ENCODE results near the gene SS18L1.
A peak's percentile ranks its signal among the peaks of the same experiment; 100 is the strongest.

The SS18L1 gene

GRCh38 chr20:62141043-62141396 is 2.5 kb upstream of the SS18L1 start:
- peak overlapping the region; percentile 84 for H3K4me3 ChIP-seq (ENCODE audit: low read length)

DNA sequence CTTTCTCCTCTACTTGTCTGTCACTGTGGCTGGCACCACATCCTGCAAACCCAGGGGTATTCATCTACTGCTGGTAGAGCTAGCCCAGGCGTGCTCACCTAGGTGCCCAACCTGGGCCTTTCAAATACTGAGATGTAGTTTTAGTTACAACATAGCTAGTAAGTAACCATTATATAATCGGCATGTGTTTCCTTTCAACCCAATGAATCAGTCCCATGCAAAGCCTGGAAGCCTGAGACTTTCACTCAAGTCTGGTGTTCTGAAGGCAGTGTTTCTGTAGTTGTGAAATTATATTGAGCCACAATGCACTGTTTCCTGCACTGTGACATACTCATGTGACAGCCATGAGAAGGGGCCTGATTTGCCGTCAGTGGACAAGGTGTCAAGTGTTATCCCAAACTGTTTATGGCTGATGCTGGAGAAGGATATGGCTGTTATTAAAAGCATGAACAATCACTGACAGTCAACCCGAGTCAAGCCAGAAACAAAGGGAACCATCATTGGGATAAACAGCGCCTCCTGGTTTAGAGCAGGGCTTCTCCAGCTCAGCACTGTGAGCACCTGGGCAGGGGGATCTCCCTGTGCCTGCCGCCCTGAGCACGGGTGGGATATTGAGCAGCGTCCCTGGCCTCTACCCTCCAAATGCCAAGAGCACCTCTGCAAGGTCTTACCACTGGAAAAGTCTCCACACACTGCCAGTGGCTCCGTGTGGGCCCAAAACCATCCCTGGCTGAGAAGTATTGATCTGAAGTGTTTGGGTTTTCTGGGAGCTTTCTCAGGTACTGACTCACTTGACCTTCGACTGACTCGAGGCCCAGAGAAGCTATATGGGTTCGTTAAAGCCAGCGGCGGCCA is 1.9 kb upstream of the SS18L1 start:
- H3K27ac ChIP-seq (ENCODE audit: low read length), result peak overlapping the region; percentile 70
- H3K4me3 ChIP-seq (ENCODE audit: low read length), result peak overlapping the region; percentile 84
- H3K4me1 ChIP-seq (ENCODE audit: low read length), result peaks cover 19% of the 10 kb centered on the region
- peak overlapping the region; percentile 98 for H3K4me2 ChIP-seq (ENCODE audit: low read length)
- peaks cover 70% of the 10 kb centered on the region for H4K20me1 ChIP-seq (ENCODE audit: insufficient read depth, low read length)
- peak overlapping the region; percentile 75 for H3K9ac ChIP-seq (ENCODE audit: low read length)
- TF ChIP-seq EZH2phosphoT487 (IDR thresholded peaks at IDR 0.05; ENCODE audit: low read depth), result no peak
- peak; percentile 52 for TF ChIP-seq CTCF (IDR thresholded peaks at IDR 0.05; ENCODE audit: low read depth, low read length)
- peaks cover 50% of the 10 kb centered on the region for H3K36me3 ChIP-seq (replicated peaks; ENCODE audit: low read depth, low read length)
- H3K9me3 ChIP-seq (ENCODE audit: insufficient read depth, low read length), result no peaks in the 10 kb centered on the region
- peaks cover 84% of the 10 kb centered on the region for H3K79me2 ChIP-seq (ENCODE audit: low read length)
- H3K27me3 ChIP-seq (ENCODE audit: low read depth, low read length), result no peaks in the 10 kb centered on the region
- H2AFZ ChIP-seq (ENCODE audit: low read depth, low read length), result no peak overlapping the region

More at GRCh38 chr20:62141043-62141396, 2.5 kb upstream of the SS18L1 start:
- Histone ChIP-seq H3K27ac (ENCODE audit: low read length) (no peak overlapping the region), H3K4me1 (ENCODE audit: low read length) (peaks cover 19% of the 10 kb centered on the region), H4K20me1 (ENCODE audit: insufficient read depth, low read length) (peaks cover 71% of the 10 kb centered on the region), H3K9ac (ENCODE audit: low read length) (no peak overlapping the region; the same call in 1 of the 2 replicates), H3K27me3 (ENCODE audit: low read depth, low read length) (no peaks in the 10 kb centered on the region), H2AFZ (ENCODE audit: low read depth, low read length) (no peak overlapping the region), H3K4me2 (ENCODE audit: low read length) (peak overlapping the region; percentile 98), H3K79me2 (ENCODE audit: low read length) (peaks cover 78% of the 10 kb centered on the region), H3K36me3 (replicated peaks; ENCODE audit: low read depth, low read length) (peaks cover 56% of the 10 kb centered on the region), H3K9me3 (ENCODE audit: insufficient read depth, low read length) (no peaks in the 10 kb centered on the region)
- TF ChIP-seq CTCF (IDR thresholded peaks at IDR 0.05; ENCODE audit: low read depth, low read length) (no peak), EZH2phosphoT487 (IDR thresholded peaks at IDR 0.05; ENCODE audit: low read depth) (no peak)

DNA sequence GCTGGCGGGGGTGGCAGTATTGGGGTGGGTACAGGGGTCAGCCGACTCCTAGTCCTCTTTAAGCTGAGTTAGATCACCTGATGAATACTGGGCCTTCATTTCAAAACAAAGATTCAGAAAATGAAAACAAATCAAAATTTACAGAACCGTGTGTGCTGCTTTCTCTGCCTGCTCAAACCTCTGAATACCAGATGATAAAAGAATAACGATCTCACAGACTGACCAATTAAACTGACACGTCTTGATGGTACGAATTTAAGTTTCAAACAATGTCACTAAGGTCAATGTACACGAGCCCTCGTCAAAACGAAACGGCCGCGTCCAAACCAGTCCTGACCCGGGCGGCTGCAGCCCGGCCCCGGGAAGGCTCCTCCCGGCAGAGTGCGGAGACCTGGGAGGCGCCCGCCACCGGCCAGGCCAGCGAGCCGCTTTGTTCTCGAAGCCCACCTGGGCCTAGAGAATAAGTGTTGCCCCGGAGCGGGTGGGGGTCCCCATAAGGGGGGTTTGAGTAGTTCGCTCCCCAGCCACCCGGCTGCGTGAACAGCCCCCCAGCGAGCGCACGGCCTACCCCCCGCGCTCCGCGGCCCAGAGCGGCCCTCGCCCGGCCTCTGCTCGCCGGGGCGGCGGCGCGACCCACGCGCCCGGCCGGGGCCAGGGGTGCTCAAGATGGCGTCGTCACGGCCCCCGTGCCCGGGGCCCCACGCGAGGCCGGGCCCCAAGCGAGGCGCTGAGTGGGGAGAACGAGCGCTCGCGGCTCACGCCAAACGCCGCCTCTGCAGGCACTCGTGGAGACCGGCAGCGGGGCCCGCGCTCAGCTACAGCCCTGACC is 1.1 kb upstream of the SS18L1 start:
- no peaks in the 10 kb centered on the region for H3K9me3 ChIP-seq (ENCODE audit: insufficient read depth, low read length)
- H3K4me1 ChIP-seq (ENCODE audit: low read length), result peaks cover 19% of the 10 kb centered on the region
- peak overlapping the region; percentile 84 for H3K4me3 ChIP-seq (ENCODE audit: low read length)
- H3K79me2 ChIP-seq (ENCODE audit: low read length), result peaks cover 93% of the 10 kb centered on the region
- H3K4me2 ChIP-seq (ENCODE audit: low read length), result peak overlapping the region; percentile 98
- peak overlapping the region; percentile 75 for H3K9ac ChIP-seq (ENCODE audit: low read length)
- no peaks in the 10 kb centered on the region for H3K27me3 ChIP-seq (ENCODE audit: low read depth, low read length)
- H4K20me1 ChIP-seq (ENCODE audit: insufficient read depth, low read length), result peaks cover 71% of the 10 kb centered on the region
- peaks cover 42% of the 10 kb centered on the region for H3K36me3 ChIP-seq (replicated peaks; ENCODE audit: low read depth, low read length)
- peak overlapping the region; percentile 70 for H3K27ac ChIP-seq (ENCODE audit: low read length)
- H2AFZ ChIP-seq (ENCODE audit: low read depth, low read length), result no peak overlapping the region
- TF ChIP-seq CTCF (IDR thresholded peaks at IDR 0.05; ENCODE audit: low read depth, low read length), result no peak
- TF ChIP-seq EZH2phosphoT487 (IDR thresholded peaks at IDR 0.05; ENCODE audit: low read depth), result no peak

Data from OCI-LY3 (cell line).